ENCODE results near the gene RPS19BP1. TPM values are rescaled to one million over a fixed set of nuclear protein-coding genes. Genes with fewer than 3 reads are reported as not detected.

The RPS19BP1 gene
- polyA plus RNA-seq, 1 of the 3 experiments (the other 2 are of a cell fraction): 97.2 TPM

DNA sequence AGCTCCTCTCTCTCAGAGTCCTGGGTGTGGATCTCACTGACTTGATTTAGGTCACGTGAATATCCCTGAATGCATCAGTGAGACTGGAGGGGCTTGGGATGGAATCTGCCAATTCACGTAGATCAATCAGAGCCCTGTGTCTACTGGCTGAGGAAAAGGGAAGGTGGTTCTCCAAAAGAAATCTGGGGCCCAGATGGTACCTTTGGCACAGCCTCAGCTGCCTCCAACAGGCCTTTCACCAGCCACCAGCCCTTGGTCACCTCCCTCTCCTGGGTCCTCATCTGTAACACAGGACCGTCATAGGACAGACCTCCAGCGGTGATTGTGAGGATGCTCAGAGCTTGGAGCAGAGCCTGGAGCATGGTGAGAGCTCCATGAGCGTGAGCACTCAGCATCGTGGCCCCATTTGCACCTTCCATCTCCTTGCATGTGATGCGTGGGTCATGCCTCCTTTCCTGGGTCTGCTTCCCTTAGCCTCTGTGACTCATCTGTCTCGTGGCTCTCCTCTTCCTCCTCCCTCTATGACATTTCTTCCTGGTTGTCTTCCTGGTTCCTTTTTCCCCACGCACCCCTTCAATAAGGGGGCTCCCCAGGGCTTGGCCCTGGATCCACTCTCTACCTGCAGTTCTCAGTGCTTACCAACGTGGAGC is 38.0 kb downstream of the RPS19BP1 start:
- CTCF ChIA-PET: interaction anchor here (0.8 to 2.0 kb wide), 11 partner anchors 10 to 95 kb away, joined by 3 to 14 read pairs (median 4); partner anchors contain the start of gene TAB1
- H3K9me2 ChIP-seq: no peaks in the 10 kb centered on the region
- no peak overlapping the region for H3K27ac ChIP-seq (ENCODE audit: low read depth in 2 of 2, low read length in 1 of 2)
- no peaks in the 10 kb centered on the region for H3K9me3 ChIP-seq
- no peaks in the 10 kb centered on the region for H3F3A ChIP-seq (replicated peaks; ENCODE audit: insufficient read depth)
- no peak overlapping the region for H3K9ac ChIP-seq
- WGBS (ENCODE audit: low lambda C conversion rate): 56% methylated on average over 4 of the region's 10 CpGs
- POLR2A ChIA-PET: no interaction called here
- H4K20me1 ChIP-seq (ENCODE audit: insufficient read depth): no peaks in the 10 kb centered on the region
- H3K27me3 ChIP-seq (ENCODE audit: insufficient read depth): no peaks in the 10 kb centered on the region
- no peaks in the 10 kb centered on the region for H3K36me3 ChIP-seq (replicated peaks in 1 of 2; ENCODE audit: control insufficient read depth in 1 of 2, insufficient read depth in 2 of 2, low read length in 1 of 2)
- no peak for DNase-seq
- TF ChIP-seq RAD21 (IDR thresholded peaks at IDR 0.05; ENCODE audit: low read length) (no peak), FOXJ3 (CRISPR knock-in tag; IDR thresholded peaks at IDR 0.05) (no peak), TCF12 (IDR thresholded peaks at IDR 0.05) (no peak), RFX5 (IDR thresholded peaks at IDR 0.05; ENCODE audit: low read length) (no peak), POLR2AphosphoS5 (IDR thresholded peaks at IDR 0.05; ENCODE audit: low read depth, low read length) (no peak), MEF2A (IDR thresholded peaks at IDR 0.05; ENCODE audit: borderline replicate concordance, low read depth) (no peak), SIN3A (IDR thresholded peaks at IDR 0.05; ENCODE audit: borderline replicate concordance, low read depth, low read length) (no peak), NFIC (IDR thresholded peaks at IDR 0.05; ENCODE audit: borderline replicate concordance) (no peak)
- TF ChIP-seq, protein P1, sequence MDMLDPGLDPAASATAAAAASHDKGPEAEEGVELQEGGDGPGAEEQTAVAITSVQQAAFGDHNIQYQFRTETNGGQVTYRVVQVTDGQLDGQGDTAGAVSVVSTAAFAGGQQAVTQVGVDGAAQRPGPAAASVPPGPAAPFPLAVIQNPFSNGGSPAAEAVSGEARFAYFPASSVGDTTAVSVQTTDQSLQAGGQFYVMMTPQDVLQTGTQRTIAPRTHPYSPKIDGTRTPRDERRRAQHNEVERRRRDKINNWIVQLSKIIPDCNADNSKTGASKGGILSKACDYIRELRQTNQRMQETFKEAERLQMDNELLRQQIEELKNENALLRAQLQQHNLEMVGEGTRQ (IDR thresholded peaks at IDR 0.05; ENCODE audit: borderline replicate concordance, low read depth, low read length): no peak
- TF ChIP-seq, protein P2, sequence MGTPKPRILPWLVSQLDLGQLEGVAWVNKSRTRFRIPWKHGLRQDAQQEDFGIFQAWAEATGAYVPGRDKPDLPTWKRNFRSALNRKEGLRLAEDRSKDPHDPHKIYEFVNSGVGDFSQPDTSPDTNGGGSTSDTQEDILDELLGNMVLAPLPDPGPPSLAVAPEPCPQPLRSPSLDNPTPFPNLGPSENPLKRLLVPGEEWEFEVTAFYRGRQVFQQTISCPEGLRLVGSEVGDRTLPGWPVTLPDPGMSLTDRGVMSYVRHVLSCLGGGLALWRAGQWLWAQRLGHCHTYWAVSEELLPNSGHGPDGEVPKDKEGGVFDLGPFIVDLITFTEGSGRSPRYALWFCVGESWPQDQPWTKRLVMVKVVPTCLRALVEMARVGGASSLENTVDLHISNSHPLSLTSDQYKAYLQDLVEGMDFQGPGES (IDR thresholded peaks at IDR 0.05; ENCODE audit: low read depth, low read length): no peak
- TF ChIP-seq, protein P3, sequence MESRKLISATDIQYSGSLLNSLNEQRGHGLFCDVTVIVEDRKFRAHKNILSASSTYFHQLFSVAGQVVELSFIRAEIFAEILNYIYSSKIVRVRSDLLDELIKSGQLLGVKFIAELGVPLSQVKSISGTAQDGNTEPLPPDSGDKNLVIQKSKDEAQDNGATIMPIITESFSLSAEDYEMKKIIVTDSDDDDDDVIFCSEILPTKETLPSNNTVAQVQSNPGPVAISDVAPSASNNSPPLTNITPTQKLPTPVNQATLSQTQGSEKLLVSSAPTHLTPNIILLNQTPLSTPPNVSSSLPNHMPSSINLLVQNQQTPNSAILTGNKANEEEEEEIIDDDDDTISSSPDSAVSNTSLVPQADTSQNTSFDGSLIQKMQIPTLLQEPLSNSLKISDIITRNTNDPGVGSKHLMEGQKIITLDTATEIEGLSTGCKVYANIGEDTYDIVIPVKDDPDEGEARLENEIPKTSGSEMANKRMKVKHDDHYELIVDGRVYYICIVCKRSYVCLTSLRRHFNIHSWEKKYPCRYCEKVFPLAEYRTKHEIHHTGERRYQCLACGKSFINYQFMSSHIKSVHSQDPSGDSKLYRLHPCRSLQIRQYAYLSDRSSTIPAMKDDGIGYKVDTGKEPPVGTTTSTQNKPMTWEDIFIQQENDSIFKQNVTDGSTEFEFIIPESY (IDR thresholded peaks at IDR 0.05; ENCODE audit: borderline replicate concordance, low read depth): no peak
- H3K79me2 ChIP-seq (ENCODE audit: insufficient read depth): no peaks in the 10 kb centered on the region
- peaks cover 0 to 12% of the 10 kb centered on the region in 2 experiments; a peak in 1 of 4 replicates for H3K4me1 ChIP-seq (ENCODE audit: control insufficient read depth in 1 of 2, insufficient read depth in 2 of 2, low read depth in 1 of 2, low read length in 1 of 2)
- no peak overlapping the region for H3K4me3 ChIP-seq (ENCODE audit: low read depth in 2 of 2, low read length in 1 of 2)
- H3K4me2 ChIP-seq: no peak overlapping the region
- H2AFZ ChIP-seq (ENCODE audit: low read depth): no peak overlapping the region

DNA sequence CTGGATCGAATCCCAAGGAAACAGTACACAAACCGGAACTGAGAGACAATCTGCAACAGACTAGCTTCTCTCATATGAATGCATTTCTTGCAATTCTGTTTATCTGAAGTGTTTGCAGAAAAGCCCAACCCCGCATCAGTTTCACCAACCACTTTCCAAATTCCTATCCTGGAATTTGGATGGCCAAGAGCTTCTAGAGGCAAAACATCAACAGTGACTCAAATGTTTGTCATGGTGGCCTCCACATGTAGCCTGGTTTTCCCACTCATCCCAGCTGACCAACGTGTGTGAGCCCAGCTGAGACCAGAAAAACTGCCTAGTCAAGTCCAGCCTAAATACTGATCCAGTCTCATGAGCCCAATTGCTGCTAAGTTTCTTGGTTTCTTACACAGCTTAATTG is 38.8 kb downstream of the RPS19BP1 start:
- no peaks in the 10 kb centered on the region for H4K20me1 ChIP-seq (ENCODE audit: insufficient read depth)
- 52% methylated on average over 4 of the region's 4 CpGs for WGBS (ENCODE audit: low lambda C conversion rate)
- no peaks in the 10 kb centered on the region for H3K27me3 ChIP-seq (ENCODE audit: insufficient read depth)
- CTCF ChIA-PET: interaction anchor here (0.6 to 3.3 kb wide), 18 partner anchors 8 to 144 kb away, joined by 3 to 18 read pairs (median 4); partner anchors contain the start of gene MIEF1
- H3K36me3 ChIP-seq (replicated peaks in 1 of 2; ENCODE audit: control insufficient read depth in 1 of 2, insufficient read depth in 2 of 2, low read length in 1 of 2): no peaks in the 10 kb centered on the region
- no peaks in the 10 kb centered on the region for H3K9me3 ChIP-seq
- no peaks in the 10 kb centered on the region for H3K9me2 ChIP-seq
- H3K4me3 ChIP-seq (ENCODE audit: low read depth in 2 of 2, low read length in 1 of 2): no peak overlapping the region
- H3F3A ChIP-seq (replicated peaks; ENCODE audit: insufficient read depth): no peaks in the 10 kb centered on the region
- TF ChIP-seq, protein P4, sequence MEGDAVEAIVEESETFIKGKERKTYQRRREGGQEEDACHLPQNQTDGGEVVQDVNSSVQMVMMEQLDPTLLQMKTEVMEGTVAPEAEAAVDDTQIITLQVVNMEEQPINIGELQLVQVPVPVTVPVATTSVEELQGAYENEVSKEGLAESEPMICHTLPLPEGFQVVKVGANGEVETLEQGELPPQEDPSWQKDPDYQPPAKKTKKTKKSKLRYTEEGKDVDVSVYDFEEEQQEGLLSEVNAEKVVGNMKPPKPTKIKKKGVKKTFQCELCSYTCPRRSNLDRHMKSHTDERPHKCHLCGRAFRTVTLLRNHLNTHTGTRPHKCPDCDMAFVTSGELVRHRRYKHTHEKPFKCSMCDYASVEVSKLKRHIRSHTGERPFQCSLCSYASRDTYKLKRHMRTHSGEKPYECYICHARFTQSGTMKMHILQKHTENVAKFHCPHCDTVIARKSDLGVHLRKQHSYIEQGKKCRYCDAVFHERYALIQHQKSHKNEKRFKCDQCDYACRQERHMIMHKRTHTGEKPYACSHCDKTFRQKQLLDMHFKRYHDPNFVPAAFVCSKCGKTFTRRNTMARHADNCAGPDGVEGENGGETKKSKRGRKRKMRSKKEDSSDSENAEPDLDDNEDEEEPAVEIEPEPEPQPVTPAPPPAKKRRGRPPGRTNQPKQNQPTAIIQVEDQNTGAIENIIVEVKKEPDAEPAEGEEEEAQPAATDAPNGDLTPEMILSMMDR (IDR thresholded peaks at IDR 0.05): no peak
- TF ChIP-seq TCF12 (IDR thresholded peaks at IDR 0.05) (no peak), SMC3 (IDR thresholded peaks at IDR 0.05; ENCODE audit: low read depth, low read length) (no peak), NRF1 (IDR thresholded peaks at IDR 0.05; ENCODE audit: low read depth, low read length) (no peak), TAF1 (IDR thresholded peaks at IDR 0.05; ENCODE audit: borderline replicate concordance, low read depth, low read length) (no peak), SIN3A (IDR thresholded peaks at IDR 0.05; ENCODE audit: borderline replicate concordance, low read depth, low read length) (no peak), POLR2AphosphoS5 (IDR thresholded peaks at IDR 0.05; ENCODE audit: low read depth, low read length) (no peak), YY1 (IDR thresholded peaks at IDR 0.05; ENCODE audit: low read depth) (no peak), RXRA (IDR thresholded peaks at IDR 0.05; ENCODE audit: borderline replicate concordance, low read depth) (no peak), TEAD4 (IDR thresholded peaks at IDR 0.05; ENCODE audit: borderline replicate concordance, insufficient read depth) (no peak), FOXM1 (IDR thresholded peaks at IDR 0.05; ENCODE audit: low read depth) (no peak), MEF2A (IDR thresholded peaks at IDR 0.05; ENCODE audit: borderline replicate concordance, low read depth) (no peak), RFX5 (IDR thresholded peaks at IDR 0.05; ENCODE audit: low read length) (no peak), FOXJ3 (CRISPR knock-in tag; IDR thresholded peaks at IDR 0.05) (no peak)
- no peak overlapping the region for H2AFZ ChIP-seq (ENCODE audit: low read depth)
- no peak overlapping the region for H3K9ac ChIP-seq
- H3K79me2 ChIP-seq (ENCODE audit: insufficient read depth): no peaks in the 10 kb centered on the region
- H3K4me1 ChIP-seq (ENCODE audit: control insufficient read depth in 1 of 2, insufficient read depth in 2 of 2, low read depth in 1 of 2, low read length in 1 of 2): peaks cover 0 to 10% of the 10 kb centered on the region in 2 experiments; a peak in 1 of 4 replicates
- POLR2A ChIA-PET: interaction anchor here (0.7 kb wide), 1 partner anchor 26 kb away, joined by 3 read pairs; no protein-coding TSS in a partner anchor
- H3K27ac ChIP-seq (ENCODE audit: low read depth in 2 of 2, low read length in 1 of 2): no peak overlapping the region
- DNase-seq: no peak
- H3K4me2 ChIP-seq: no peak overlapping the region

All from SK-N-SH (cell line).